ENCODE data around the gene MB. TPM values are rescaled to one million over a fixed set of nuclear protein-coding genes. Genes with fewer than 3 reads are reported as not detected.

MB gene
- total and polyA plus RNA-seq, 9 of the 15 experiments (the other 6 are each of a cell fraction or from before 2014, with no cell fraction given): not detected

DNA sequence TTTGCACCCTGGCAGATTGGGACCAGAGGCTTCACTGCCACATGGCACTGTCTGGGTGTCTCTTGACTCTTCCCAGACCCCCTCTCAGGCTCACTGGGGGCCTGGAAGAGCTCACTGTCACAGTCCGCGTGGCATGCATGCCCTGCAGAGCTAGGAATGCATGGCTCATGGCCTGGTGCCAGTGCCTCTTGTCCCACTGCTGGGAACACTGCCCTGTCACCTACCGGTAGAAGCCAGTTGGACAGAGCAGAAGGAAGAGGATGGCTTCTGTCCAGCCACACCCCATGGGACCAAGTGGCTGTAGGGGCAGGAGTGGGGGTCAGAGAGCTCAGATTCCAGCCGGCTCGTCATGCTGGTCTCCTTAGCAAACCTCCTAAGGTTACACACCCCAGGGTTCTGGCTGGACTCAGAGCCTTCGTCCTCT lies 29.7 kb downstream of the MB start:
- CTCF ChIA-PET (ENCODE audit: low intra/inter-chr PET ratio): no interaction called here
- no peak overlapping the region for H3K4me2 ChIP-seq (ENCODE audit: insufficient read depth, low read length)
- H3K4me3 ChIP-seq: no peak overlapping the region
- no peak overlapping the region for H2AFZ ChIP-seq (ENCODE audit: low read depth, low read length)
- no peaks in the 10 kb centered on the region for H3K9me1 ChIP-seq (ENCODE audit: control insufficient read depth, insufficient read depth, low read length)
- no peak for FAIRE-seq
- WGBS (ENCODE audit: insufficient coverage, low coverage, missing lambda C conversion rate): 17% methylated on average over 6 of the region's 6 CpGs
- no TSS peak for BruUV-seq (replicated peaks)
- H4K20me1 ChIP-seq (replicated peaks; ENCODE audit: control insufficient read depth, insufficient read depth, low read length): no peaks in the 10 kb centered on the region
- DNase-seq (ENCODE audit: extremely low read depth in 1 of 4, low spot score in 3 of 4): no peak
- H3K27ac ChIP-seq (ENCODE audit: extremely low read depth, low read depth, low read length): no peak overlapping the region
- H3K36me3 ChIP-seq (ENCODE audit: control insufficient read depth, insufficient read depth, low read length): no peaks in the 10 kb centered on the region
- H3K9ac ChIP-seq (ENCODE audit: insufficient read depth in 1 of 2, low read depth in 2 of 2, low read length in 2 of 2): no peak overlapping the region
- in situ Hi-C loops (cut with MboI) (loop anchor here (5.0 kb wide), 1 partner anchor 95 kb away; no protein-coding TSS in a partner anchor), intact Hi-C loops (cut with micrococcal nuclease) (loop anchor here (5.0 to 10.0 kb wide), 2 partner anchors 35 to 93 kb away; no protein-coding TSS in a partner anchor)
- H3K79me2 ChIP-seq (ENCODE audit: control insufficient read depth, insufficient read depth, low read length): no peaks in the 10 kb centered on the region
- peaks cover 5 to 6% of the 10 kb centered on the region in 2 experiments; a peak in 4 of 5 replicates for H3K4me1 ChIP-seq (replicated peaks in 1 of 2; ENCODE audit: control insufficient read depth in 2 of 2, insufficient read depth in 2 of 2, low read length in 2 of 2)
- H3K27me3 ChIP-seq (ENCODE audit: control insufficient read depth in 2 of 2, insufficient read depth in 2 of 2, low read length in 2 of 2): no peaks in the 10 kb centered on the region
- ATAC-seq: no peak
- POLR2A ChIA-PET: no interaction called here
- TF ChIP-seq, protein P1, sequence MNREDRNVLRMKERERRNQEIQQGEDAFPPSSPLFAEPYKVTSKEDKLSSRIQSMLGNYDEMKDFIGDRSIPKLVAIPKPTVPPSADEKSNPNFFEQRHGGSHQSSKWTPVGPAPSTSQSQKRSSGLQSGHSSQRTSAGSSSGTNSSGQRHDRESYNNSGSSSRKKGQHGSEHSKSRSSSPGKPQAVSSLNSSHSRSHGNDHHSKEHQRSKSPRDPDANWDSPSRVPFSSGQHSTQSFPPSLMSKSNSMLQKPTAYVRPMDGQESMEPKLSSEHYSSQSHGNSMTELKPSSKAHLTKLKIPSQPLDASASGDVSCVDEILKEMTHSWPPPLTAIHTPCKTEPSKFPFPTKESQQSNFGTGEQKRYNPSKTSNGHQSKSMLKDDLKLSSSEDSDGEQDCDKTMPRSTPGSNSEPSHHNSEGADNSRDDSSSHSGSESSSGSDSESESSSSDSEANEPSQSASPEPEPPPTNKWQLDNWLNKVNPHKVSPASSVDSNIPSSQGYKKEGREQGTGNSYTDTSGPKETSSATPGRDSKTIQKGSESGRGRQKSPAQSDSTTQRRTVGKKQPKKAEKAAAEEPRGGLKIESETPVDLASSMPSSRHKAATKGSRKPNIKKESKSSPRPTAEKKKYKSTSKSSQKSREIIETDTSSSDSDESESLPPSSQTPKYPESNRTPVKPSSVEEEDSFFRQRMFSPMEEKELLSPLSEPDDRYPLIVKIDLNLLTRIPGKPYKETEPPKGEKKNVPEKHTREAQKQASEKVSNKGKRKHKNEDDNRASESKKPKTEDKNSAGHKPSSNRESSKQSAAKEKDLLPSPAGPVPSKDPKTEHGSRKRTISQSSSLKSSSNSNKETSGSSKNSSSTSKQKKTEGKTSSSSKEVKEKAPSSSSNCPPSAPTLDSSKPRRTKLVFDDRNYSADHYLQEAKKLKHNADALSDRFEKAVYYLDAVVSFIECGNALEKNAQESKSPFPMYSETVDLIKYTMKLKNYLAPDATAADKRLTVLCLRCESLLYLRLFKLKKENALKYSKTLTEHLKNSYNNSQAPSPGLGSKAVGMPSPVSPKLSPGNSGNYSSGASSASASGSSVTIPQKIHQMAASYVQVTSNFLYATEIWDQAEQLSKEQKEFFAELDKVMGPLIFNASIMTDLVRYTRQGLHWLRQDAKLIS (CRISPR knock-in tag; IDR thresholded peaks at IDR 0.05): no peak
- TF ChIP-seq, protein P2, sequence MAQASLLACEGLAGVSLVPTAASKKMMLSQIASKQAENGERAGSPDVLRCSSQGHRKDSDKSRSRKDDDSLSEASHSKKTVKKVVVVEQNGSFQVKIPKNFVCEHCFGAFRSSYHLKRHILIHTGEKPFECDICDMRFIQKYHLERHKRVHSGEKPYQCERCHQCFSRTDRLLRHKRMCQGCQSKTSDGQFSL (CRISPR knock-in tag; IDR thresholded peaks at IDR 0.05): no peak
- TF ChIP-seq, protein P2 (tag; IDR thresholded peaks at IDR 0.05): no peak
- TF ChIP-seq CHD4 (IDR thresholded peaks at IDR 0.05; ENCODE audit: insufficient read depth, insufficient replicate concordance, low read depth, low read length, poor library complexity, severe bottlenecking) (no peak), FOXM1 (IDR thresholded peaks at IDR 0.05; ENCODE audit: low read depth) (no peak), FOXM1 (CRISPR knock-in tag; IDR thresholded peaks at IDR 0.05; ENCODE audit: low read depth) (no peak), POLR2AphosphoS2 (IDR thresholded peaks at IDR 0.05; ENCODE audit: low read length) (no peak)
- TF ChIP-seq, protein P3, sequence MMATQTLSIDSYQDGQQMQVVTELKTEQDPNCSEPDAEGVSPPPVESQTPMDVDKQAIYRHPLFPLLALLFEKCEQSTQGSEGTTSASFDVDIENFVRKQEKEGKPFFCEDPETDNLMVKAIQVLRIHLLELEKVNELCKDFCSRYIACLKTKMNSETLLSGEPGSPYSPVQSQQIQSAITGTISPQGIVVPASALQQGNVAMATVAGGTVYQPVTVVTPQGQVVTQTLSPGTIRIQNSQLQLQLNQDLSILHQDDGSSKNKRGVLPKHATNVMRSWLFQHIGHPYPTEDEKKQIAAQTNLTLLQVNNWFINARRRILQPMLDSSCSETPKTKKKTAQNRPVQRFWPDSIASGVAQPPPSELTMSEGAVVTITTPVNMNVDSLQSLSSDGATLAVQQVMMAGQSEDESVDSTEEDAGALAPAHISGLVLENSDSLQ (IDR thresholded peaks at IDR 0.05): no peak
- no peaks in the 10 kb centered on the region for H3K9me3 ChIP-seq (replicated peaks; ENCODE audit: control insufficient read depth, insufficient read depth, low read depth, low read length)
